GM10266 (cell line): ENCODE data around the gene TKT.

ENCODE experiments used
- DNase-seq: peaks from one replicate; pipeline ENCODE4 v3.0.0; 2012; ENCODE audit errors: extremely low spot score
- CTCF ChIP-seq: IDR thresholded peaks from 2 replicates; pipeline ENCODE4 v1.5.1; 2012; ENCODE audit warnings: mild to moderate bottlenecking, low read depth; ENCODE audit not compliant: control insufficient read depth, insufficient read depth; ENCODE audit errors: missing control alignments

Gene TKT

GRCh38 chr3:53184701-53185100, 71.1 kb downstream of the TKT start:
- no peak for DNase-seq
- no peak for TF ChIP-seq CTCF

GRCh38 chr3:53183514-53183913, 72.3 kb downstream of the TKT start:
- no peak for DNase-seq
- no peak for TF ChIP-seq CTCF

- TF ChIP-seq CTCF, result no peak
- DNase-seq, result no peak
Measured at GRCh38 chr3:53182764-53183355, 73.0 kb downstream of the TKT start.

- no peak for TF ChIP-seq CTCF
- DNase-seq, result no peak
Measured at GRCh38 chr3:53181528-53181927, 74.3 kb downstream of the TKT start.

- no peak for DNase-seq
- TF ChIP-seq CTCF, result no peak
Measured at GRCh38 chr3:53181024-53181371, 74.8 kb downstream of the TKT start.

GRCh38 chr3:53180305-53181023, 75.4 kb downstream of the TKT start:
- peak; percentile 84 for DNase-seq
- no peak for TF ChIP-seq CTCF

- no peak for TF ChIP-seq CTCF
- no peak for DNase-seq
Measured at GRCh38 chr3:53179580-53179979, 76.2 kb downstream of the TKT start.
